CD14-positive monocyte (primary cell): ENCODE data around the gene CCNG2. TPM values are rescaled to one million over a fixed set of nuclear protein-coding genes. Genes with fewer than 3 reads are reported as not detected.

Experiments
- DNase-seq, 3 donors: peaks; one replicate each; pipeline ENCODE4 v3.0.0-alpha.2; 2011 to 2022
- H2AFZ ChIP-seq: 2 replicates; pipeline ENCODE4 v1.6.0; 2012; ENCODE audit warnings: mild to moderate bottlenecking, low read depth, low read length, inconsistent platforms; ENCODE audit not compliant: insufficient read depth, poor library complexity, severe bottlenecking
- H3K27ac ChIP-seq, 2 donors: 1 replicate in 1 of 2; 2 replicates in 1 of 2; pipeline ENCODE4 v1.5.1; 2012 to 2013; ENCODE audit warnings: low read length in 2 of 2, control low read depth in 1 of 2, inconsistent platforms in 1 of 2, low read depth in 1 of 2, mild to moderate bottlenecking in 1 of 2
- H3K27me3 ChIP-seq, 2 donors: one replicate each; pipeline versions ENCODE4 v1.6.0 to v1.6.1; 2011 to 2013; ENCODE audit warnings: low read length in 2 of 2; ENCODE audit not compliant: control insufficient read depth in 2 of 2, insufficient read depth in 2 of 2
- H3K36me3 ChIP-seq, 2 donors: replicated peaks in 1 of 2; 1 replicate in 1 of 2; 2 replicates in 1 of 2; pipeline versions ENCODE4 v1.5.1 to v1.6.1; 2012 to 2013; ENCODE audit warnings: low read length in 2 of 2, control low read depth in 1 of 2, inconsistent platforms in 1 of 2, mild to moderate bottlenecking in 1 of 2; ENCODE audit not compliant: insufficient read depth in 2 of 2, control insufficient read depth in 1 of 2
- H3K4me1 ChIP-seq, 2 donors: 1 replicate in 1 of 2; 2 replicates in 1 of 2; pipeline versions ENCODE4 v1.5.1 to v1.6.1; 2012 to 2013; ENCODE audit warnings: low read length in 2 of 2, control low read depth in 1 of 2, inconsistent platforms in 1 of 2, mild to moderate bottlenecking in 1 of 2, moderate library complexity in 1 of 2; ENCODE audit not compliant: insufficient read depth in 2 of 2, control insufficient read depth in 1 of 2
- H3K4me2 ChIP-seq: replicated peaks from 2 replicates; pipeline ENCODE3; 2012; ENCODE audit warnings: low read length, moderate library complexity, mild to moderate bottlenecking; ENCODE audit not compliant: poor library complexity, severe bottlenecking; ENCODE audit errors: extremely low read depth
- H3K4me3 ChIP-seq, 3 experiments: fragments of 200-600 bp in 1 of 3; sonication (generic) in 1 of 3; replicated peaks in 1 of 3; 1 replicate in 2 of 3; 2 replicates in 1 of 3; pipeline ENCODE4 v1.5.1; 2011 to 2013; ENCODE audit warnings: low read length in 3 of 3, mild to moderate bottlenecking in 3 of 3, control low read depth in 2 of 3, low read depth in 2 of 3, inconsistent platforms in 1 of 3, moderate library complexity in 1 of 3
- H3K79me2 ChIP-seq: 2 replicates; pipeline ENCODE4 v1.6.0; 2012; ENCODE audit warnings: mild to moderate bottlenecking, control low read depth, inconsistent platforms, low read length, moderate library complexity; ENCODE audit not compliant: insufficient read depth
- H3K9ac ChIP-seq: 2 replicates; pipeline ENCODE4 v1.6.0; 2017; ENCODE audit warnings: low read length, mild to moderate bottlenecking; ENCODE audit not compliant: insufficient read depth, poor library complexity, severe bottlenecking
- H3K9me3 ChIP-seq, 2 donors: replicated peaks in 1 of 2; 1 replicate in 1 of 2; 2 replicates in 1 of 2; pipeline versions ENCODE4 v1.5.1 to v1.6.1; 2012 to 2013; ENCODE audit warnings: low read length in 2 of 2, control low read depth in 1 of 2; ENCODE audit not compliant: control insufficient read depth in 1 of 2, insufficient read depth in 1 of 2
- H4K20me1 ChIP-seq: 2 replicates; pipeline ENCODE4 v1.6.0; 2012; ENCODE audit warnings: mild to moderate bottlenecking, low read length, control low read depth, moderate library complexity; ENCODE audit not compliant: insufficient read depth
- H3K27ac Mint-ChIP-seq, 7 donors: one replicate each; pipeline ENCODE4 v1.8.0; 2020; ENCODE audit warnings: mild to moderate bottlenecking in 7 of 7, mixed read lengths in 7 of 7, moderate library complexity in 6 of 7, inconsistent platforms in 2 of 7
- H3K27me3 Mint-ChIP-seq, 3 donors: one replicate each; pipeline ENCODE4 v1.8.0; 2021 to 2022; ENCODE audit warnings: low read depth in 3 of 3, mild to moderate bottlenecking in 3 of 3, mixed read lengths in 3 of 3, moderate library complexity in 3 of 3, inconsistent platforms in 1 of 3
- H3K36me3 Mint-ChIP-seq, 2 donors: one replicate each; pipeline ENCODE4 v1.8.0; 2020; ENCODE audit warnings: mixed read lengths in 2 of 2, inconsistent platforms in 1 of 2, mild to moderate bottlenecking in 1 of 2
- H3K4me1 Mint-ChIP-seq: one replicate; pipeline ENCODE4 v1.8.0; 2020; ENCODE audit warnings: mild to moderate bottlenecking, mixed read lengths
- H3K4me3 Mint-ChIP-seq, 2 donors: one replicate each; pipeline ENCODE4 v1.8.0; 2020; ENCODE audit warnings: mild to moderate bottlenecking in 2 of 2, mixed read lengths in 2 of 2, moderate library complexity in 1 of 2
- H3K9me3 Mint-ChIP-seq, 7 donors: one replicate each; pipeline ENCODE4 v1.8.0; 2020 to 2022; ENCODE audit warnings: mixed read lengths in 7 of 7, mild to moderate bottlenecking in 6 of 7, moderate library complexity in 6 of 7, inconsistent platforms in 2 of 7
- whole genome bisulfite sequencing: methylation state at CpG from one replicate; pipeline ENCODE4 v1.1.5; 2013; ENCODE audit warnings: missing lambda C conversion rate; ENCODE audit not compliant: insufficient coverage; 5-methylcytosine and 5-hydroxymethylcytosine counted together
- intact Hi-C, 2 donors: fragments of 100-400 bp; cut with micrococcal nuclease; formaldehyde crosslinking; loops; one replicate each; pipeline versions ENCODE4 v1.15.0 to v1.15.1; 2023
- polyA plus RNA-seq, 3 donors: library from polyadenylated mRNA; depleted of rRNA in 1 of 3; unstranded in 2 of 3; stranded (reverse) in 1 of 3; fragments of 300-500 nt in 2 of 3; fragments of >200 nt in 1 of 3; fragmentation: Illumina TruSeq in 2 of 3; gene quantifications; 1 replicate in 2 of 3; 2 replicates in 1 of 3; pipeline ENCODE4 v1.2.3, GENCODE V29; 2012 to 2021
- TF ChIP-seq, protein P1 (sequence below): fragments of 200-600 bp; IDR thresholded peaks from one replicate; pipeline ENCODE4 v1.8.0; 2022; ENCODE audit warnings: antibody characterized with exemption, mild to moderate bottlenecking

CCNG2 gene
- polyA plus RNA-seq, 3 donors: 17.6 to 26.4 (median 23.3) TPM

DNA sequence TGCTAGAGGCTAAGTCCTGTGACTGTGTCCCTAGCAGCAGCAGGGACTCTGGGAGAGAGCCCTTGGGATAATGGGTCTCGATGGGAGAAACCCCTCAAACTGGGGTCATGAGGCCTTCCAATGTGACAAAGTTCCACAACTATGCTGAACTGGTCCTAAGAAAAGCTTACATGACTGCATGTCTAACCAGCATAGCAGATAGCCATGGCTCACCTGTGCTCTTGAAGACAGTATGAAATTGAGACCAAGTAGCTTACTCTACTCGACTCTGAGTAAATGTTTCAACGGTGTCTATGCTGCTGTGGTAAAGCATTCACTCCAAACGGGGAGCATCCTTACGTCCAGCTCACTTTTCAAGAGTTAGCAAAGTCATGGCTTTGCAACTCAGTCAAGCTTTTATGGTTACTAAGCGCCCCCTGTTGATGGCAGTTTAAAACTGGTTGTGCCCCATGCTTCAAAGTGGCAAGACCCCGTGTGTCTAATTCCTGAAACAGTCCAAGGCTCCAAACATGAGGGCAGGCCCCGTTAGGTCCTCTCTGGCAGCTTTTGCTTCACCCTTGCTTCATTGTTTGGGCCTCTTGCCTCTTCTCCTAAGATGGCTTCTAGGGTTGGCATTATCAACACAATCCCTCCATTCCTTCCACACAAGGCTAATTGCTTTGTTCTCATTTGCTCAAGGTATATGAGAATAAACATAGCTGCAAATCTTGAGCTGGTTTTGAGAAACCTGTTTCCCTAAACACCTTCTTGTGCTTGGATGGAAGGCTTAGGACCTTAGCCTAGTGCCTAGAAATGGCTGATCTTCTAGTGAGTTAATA lies 46.6 kb downstream of the CCNG2 start:
- Mint-ChIP-seq H3K4me1 (peaks cover 2% of the 10 kb centered on the region), H3K27ac (no peak overlapping the region), H3K4me3 (no peak overlapping the region), H3K27me3 (peaks cover 0 to 2% (median 0%) of the 10 kb centered on the region in 3 donors), H3K36me3 (no peaks in the 10 kb centered on the region), H3K9me3 (no peaks in the 10 kb centered on the region)
- H3K36me3 ChIP-seq: no peaks in the 10 kb centered on the region
- no peak overlapping the region for H2AFZ ChIP-seq
- intact Hi-C loops: loop anchor here (5.0 kb wide), 3 partner anchors 106 to 156 kb away; no protein-coding TSS in a partner anchor
- H3K27ac ChIP-seq: no peak overlapping the region
- H3K9ac ChIP-seq: no peak overlapping the region
- 20% methylated on average over 8 of the region's 8 CpGs for WGBS
- no peaks in the 10 kb centered on the region for H3K79me2 ChIP-seq
- no peak overlapping the region for H3K4me2 ChIP-seq
- DNase-seq: peak; percentile 35 to 73 (median 70)
- H3K4me1 ChIP-seq: no peaks in the 10 kb centered on the region
- H4K20me1 ChIP-seq: no peaks in the 10 kb centered on the region
- no peaks in the 10 kb centered on the region for H3K27me3 ChIP-seq
- H3K4me3 ChIP-seq: no peak overlapping the region
- TF ChIP-seq, protein P1, sequence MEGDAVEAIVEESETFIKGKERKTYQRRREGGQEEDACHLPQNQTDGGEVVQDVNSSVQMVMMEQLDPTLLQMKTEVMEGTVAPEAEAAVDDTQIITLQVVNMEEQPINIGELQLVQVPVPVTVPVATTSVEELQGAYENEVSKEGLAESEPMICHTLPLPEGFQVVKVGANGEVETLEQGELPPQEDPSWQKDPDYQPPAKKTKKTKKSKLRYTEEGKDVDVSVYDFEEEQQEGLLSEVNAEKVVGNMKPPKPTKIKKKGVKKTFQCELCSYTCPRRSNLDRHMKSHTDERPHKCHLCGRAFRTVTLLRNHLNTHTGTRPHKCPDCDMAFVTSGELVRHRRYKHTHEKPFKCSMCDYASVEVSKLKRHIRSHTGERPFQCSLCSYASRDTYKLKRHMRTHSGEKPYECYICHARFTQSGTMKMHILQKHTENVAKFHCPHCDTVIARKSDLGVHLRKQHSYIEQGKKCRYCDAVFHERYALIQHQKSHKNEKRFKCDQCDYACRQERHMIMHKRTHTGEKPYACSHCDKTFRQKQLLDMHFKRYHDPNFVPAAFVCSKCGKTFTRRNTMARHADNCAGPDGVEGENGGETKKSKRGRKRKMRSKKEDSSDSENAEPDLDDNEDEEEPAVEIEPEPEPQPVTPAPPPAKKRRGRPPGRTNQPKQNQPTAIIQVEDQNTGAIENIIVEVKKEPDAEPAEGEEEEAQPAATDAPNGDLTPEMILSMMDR: peak; percentile 84
- H3K9me3 ChIP-seq: no peaks in the 10 kb centered on the region

DNA sequence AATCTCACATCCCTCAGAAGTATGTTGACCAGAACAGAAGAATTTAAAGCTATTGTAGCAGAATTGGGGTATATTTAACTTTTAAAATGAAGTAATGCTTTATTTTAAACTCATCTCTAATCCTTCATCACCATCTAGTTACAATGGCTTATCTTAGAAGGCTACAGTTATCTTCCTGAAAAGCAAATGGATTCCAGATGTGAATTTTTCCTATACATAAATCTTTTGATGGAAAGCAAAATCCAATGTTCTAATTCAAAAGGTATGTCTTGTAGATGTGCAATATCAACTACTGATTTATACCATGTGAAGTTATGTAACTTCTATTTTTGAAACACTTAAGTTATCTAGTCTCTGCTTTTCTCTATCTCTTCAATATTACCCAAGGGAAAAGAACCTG lies 47.6 kb downstream of the CCNG2 start:
- TF ChIP-seq, protein P1: no peak
- no peaks in the 10 kb centered on the region for H3K9me3 Mint-ChIP-seq
- Histone ChIP-seq H3K4me1 (no peaks in the 10 kb centered on the region), H3K27ac (no peak overlapping the region), H2AFZ (no peak overlapping the region), H3K4me2 (no peak overlapping the region), H3K36me3 (no peaks in the 10 kb centered on the region), H4K20me1 (no peaks in the 10 kb centered on the region), H3K9ac (no peak overlapping the region), H3K79me2 (no peaks in the 10 kb centered on the region), H3K9me3 (no peaks in the 10 kb centered on the region), H3K27me3 (no peaks in the 10 kb centered on the region), H3K4me3 (no peak overlapping the region)
- H3K4me1 Mint-ChIP-seq: peaks cover 2% of the 10 kb centered on the region
- H3K4me3 Mint-ChIP-seq: no peak overlapping the region
- H3K27ac Mint-ChIP-seq: no peak overlapping the region
- no peaks in the 10 kb centered on the region for H3K36me3 Mint-ChIP-seq
- intact Hi-C loops: loop anchor here (5.0 kb wide), 3 partner anchors 107 to 157 kb away; no protein-coding TSS in a partner anchor
- H3K27me3 Mint-ChIP-seq: peaks cover 0 to 2% (median 0%) of the 10 kb centered on the region in 3 donors
- no peak for DNase-seq
